Measurements from ENCODE around the gene ZAP70.

The ZAP70 gene

GRCh38 chr2:97784953-97785352, 71.6 kb downstream of the ZAP70 start:
- no peak for DNase-seq (ENCODE audit: low read depth in 2 of 2)

GRCh38 chr2:97785818-97786217, 72.4 kb downstream of the ZAP70 start:
- DNase-seq (ENCODE audit: low read depth in 2 of 2): no peak

GRCh38 chr2:97788986-97789644, 75.7 kb downstream of the ZAP70 start:
- no peak for DNase-seq (ENCODE audit: low read depth in 2 of 2)
